Peyer's patch (tissue), 4 donors: ENCODE data around the gene SMCO1.

Source experiments
- POLR2A ChIP-seq, 2 donors: fragments of 450-650 bp; IDR thresholded peaks; one replicate each; pipeline ENCODE4 v1.5.1; 2017; ENCODE audit warnings: antibody characterized with exemption in 2 of 2, mild to moderate bottlenecking in 2 of 2, moderate library complexity in 2 of 2
- TF ChIP-seq, protein P1 (sequence below), 6 experiments: fragments of 450-650 bp in 4 of 6; fragments of 200-600 bp in 2 of 6; sonication (generic) in 1 of 6; IDR thresholded peaks; one replicate each; pipeline ENCODE4 v1.5.1; 2017 to 2019; ENCODE audit warnings: antibody characterized with exemption in 6 of 6, mild to moderate bottlenecking in 3 of 6, moderate library complexity in 1 of 6

DNA sequence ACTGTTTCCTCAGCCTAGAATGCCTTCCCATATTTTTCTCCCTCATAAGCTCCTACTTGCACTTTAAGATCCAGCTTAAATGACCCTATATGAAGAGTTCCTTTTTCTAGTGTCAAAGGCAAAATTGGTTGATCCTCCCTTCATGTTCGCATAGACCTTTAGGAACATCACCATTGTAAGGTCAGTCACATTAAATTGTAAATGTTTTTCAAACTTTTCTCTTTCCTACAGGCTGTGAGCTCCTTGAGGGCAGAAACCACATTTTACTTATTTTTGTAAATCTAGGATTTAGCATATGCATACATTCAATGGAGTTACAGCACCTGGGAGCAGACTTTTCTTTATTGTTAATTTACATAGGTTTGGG lies 813 bp downstream of the SMCO1 start:
- TF ChIP-seq, protein P1, sequence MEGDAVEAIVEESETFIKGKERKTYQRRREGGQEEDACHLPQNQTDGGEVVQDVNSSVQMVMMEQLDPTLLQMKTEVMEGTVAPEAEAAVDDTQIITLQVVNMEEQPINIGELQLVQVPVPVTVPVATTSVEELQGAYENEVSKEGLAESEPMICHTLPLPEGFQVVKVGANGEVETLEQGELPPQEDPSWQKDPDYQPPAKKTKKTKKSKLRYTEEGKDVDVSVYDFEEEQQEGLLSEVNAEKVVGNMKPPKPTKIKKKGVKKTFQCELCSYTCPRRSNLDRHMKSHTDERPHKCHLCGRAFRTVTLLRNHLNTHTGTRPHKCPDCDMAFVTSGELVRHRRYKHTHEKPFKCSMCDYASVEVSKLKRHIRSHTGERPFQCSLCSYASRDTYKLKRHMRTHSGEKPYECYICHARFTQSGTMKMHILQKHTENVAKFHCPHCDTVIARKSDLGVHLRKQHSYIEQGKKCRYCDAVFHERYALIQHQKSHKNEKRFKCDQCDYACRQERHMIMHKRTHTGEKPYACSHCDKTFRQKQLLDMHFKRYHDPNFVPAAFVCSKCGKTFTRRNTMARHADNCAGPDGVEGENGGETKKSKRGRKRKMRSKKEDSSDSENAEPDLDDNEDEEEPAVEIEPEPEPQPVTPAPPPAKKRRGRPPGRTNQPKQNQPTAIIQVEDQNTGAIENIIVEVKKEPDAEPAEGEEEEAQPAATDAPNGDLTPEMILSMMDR (IDR thresholded peaks at IDR 0.05) = no peak
- TF ChIP-seq POLR2A (IDR thresholded peaks at IDR 0.05) = no peak
